Ascending aorta (tissue), 2 donors: ENCODE measurements around the gene ETNK2. TPM values are rescaled to one million over a fixed set of nuclear protein-coding genes. Genes with fewer than 3 reads are reported as not detected.

Experiments used
- DNase-seq, 2 donors: peaks; one replicate each; pipeline ENCODE4 v3.0.0-alpha.2; 2019; ENCODE audit warnings: low spot score in 2 of 2
- H3K27ac ChIP-seq, 2 donors: fragments of 200-600 bp; sonication (generic); one replicate each; pipeline ENCODE4 v1.5.1; 2016 to 2017; ENCODE audit warnings: mild to moderate bottlenecking in 1 of 2
- H3K27me3 ChIP-seq: fragments of 200-600 bp; sonication (generic); one replicate; pipeline ENCODE4 v1.5.1; 2017
- H3K36me3 ChIP-seq, 2 donors: fragments of 200-600 bp; sonication (generic); one replicate each; pipeline ENCODE4 v1.5.1; 2016
- H3K4me1 ChIP-seq, 2 donors: fragments of 200-600 bp; sonication (generic); one replicate each; pipeline ENCODE4 v1.5.1; 2016 to 2017; ENCODE audit warnings: mild to moderate bottlenecking in 1 of 2
- H3K4me3 ChIP-seq, 2 donors: fragments of 200-600 bp; sonication (generic); one replicate each; pipeline ENCODE4 v1.5.1; 2016 to 2017; ENCODE audit warnings: mild to moderate bottlenecking in 1 of 2
- H3K9me3 ChIP-seq, 2 donors: fragments of 200-600 bp; sonication (generic); one replicate each; pipeline ENCODE4 v1.5.1; 2016
- CTCF ChIP-seq, 3 experiments: fragments of 200-600 bp in 2 of 3; fragments of 450-650 bp in 1 of 3; sonication (generic) in 2 of 3; IDR thresholded peaks; one replicate each; pipeline ENCODE4 v1.5.1; 2016 to 2019; ENCODE audit warnings: antibody characterized with exemption in 3 of 3, mild to moderate bottlenecking in 1 of 3, moderate library complexity in 1 of 3
- intact Hi-C: fragments of 100-400 bp; cut with DNase I; formaldehyde crosslinking; loops from one replicate; pipeline ENCODE4 v1.15.1; 2023
- total RNA-seq: library from RNA; depleted of rRNA; stranded (reverse); fragments of >200 nt; gene quantifications from one replicate; pipeline ENCODE4 v1.1.0, GENCODE V29; 2016

ETNK2 gene
- total RNA-seq, 1 donor from 2014 or later, result 22.0 TPM

DNA sequence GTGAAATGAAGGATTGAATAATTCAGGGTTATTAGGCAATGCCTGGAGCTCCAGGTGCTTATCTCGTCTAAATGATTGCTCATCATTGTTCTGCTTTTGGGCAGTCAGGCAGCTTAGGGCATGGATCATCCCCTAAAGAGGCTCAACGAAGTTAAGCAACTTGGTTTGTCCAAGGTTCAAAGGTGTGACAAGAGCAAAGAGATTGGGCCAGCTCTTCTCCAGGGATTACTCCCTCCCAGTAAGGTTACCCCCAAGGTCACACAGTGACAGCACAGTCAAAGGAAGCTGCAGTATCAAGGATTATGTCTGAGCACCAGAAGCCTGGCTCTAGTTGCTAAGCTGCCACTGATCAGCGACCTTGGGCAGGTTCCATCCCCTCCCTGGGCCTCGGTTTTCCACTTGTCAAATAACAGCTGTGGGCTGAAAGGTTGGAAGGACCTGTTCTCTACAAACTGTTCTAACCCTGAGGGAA lies 6.8 kb downstream of the ETNK2 start:
- no peak for DNase-seq
- Histone ChIP-seq H3K9me3 (no peaks in the 10 kb centered on the region), H3K4me1 (no peaks in the 10 kb centered on the region), H3K4me3 (no peak overlapping the region), H3K27ac (no peak overlapping the region), H3K27me3 (no peaks in the 10 kb centered on the region), H3K36me3 (peaks cover 5 to 42% of the 10 kb centered on the region in 2 donors)
- TF ChIP-seq CTCF (IDR thresholded peaks at IDR 0.05), result no peak
- intact Hi-C loops, result no loop called here

DNA sequence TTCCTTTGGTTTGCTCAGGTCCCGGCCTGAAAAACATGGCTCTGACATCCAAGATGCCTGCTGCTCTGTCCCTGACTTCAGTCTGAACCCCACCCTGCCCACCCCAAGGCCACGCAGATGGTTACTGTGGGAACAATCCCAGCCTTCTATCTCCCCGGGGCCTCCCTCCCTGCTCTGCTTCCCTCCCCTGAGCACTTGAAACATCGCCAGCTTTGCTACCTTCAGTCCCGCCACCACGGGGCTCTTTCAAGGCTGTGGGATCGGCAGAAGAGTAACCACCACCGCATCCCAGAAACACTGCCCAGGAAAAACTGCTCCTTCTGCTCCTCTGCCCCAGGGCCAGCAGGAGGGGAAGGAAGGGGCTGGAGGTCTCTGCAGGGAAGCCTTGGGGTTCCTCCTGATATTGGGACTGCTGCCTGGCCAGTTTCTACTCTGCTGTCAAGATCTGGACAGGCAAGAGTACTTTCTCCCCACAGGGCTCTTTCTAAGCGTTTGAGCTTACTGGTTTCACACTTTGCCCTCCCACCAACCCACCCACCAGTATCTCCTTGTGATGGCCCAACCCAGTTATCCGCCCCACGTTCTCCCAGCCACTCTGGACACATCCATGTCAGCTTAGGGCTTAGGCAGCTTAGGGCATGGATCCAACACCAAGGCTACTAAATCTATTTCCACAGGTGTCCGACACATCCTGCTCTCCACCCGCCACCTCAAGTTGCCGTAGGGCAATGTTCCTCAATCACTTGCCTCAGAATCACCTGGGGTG lies 8.4 kb downstream of the ETNK2 start:
- no peaks in the 10 kb centered on the region for H3K27me3 ChIP-seq
- H3K9me3 ChIP-seq, result no peaks in the 10 kb centered on the region
- H3K36me3 ChIP-seq, result peaks cover 16 to 58% of the 10 kb centered on the region in 2 donors
- TF ChIP-seq CTCF (IDR thresholded peaks at IDR 0.05), result no peak
- intact Hi-C loops, result no loop called here
- no peaks in the 10 kb centered on the region for H3K4me1 ChIP-seq
- no peak for DNase-seq
- H3K4me3 ChIP-seq, result no peak overlapping the region
- no peak overlapping the region for H3K27ac ChIP-seq

GRCh38 chr1:204142032-204142974 lies 9.5 kb downstream of the ETNK2 start:
- intact Hi-C loops, result no loop called here
- no peaks in the 10 kb centered on the region for H3K27me3 ChIP-seq
- H3K27ac ChIP-seq, result no peak overlapping the region
- DNase-seq, result no peak
- no peak for TF ChIP-seq CTCF (IDR thresholded peaks at IDR 0.05)
- no peaks in the 10 kb centered on the region for H3K9me3 ChIP-seq
- peaks cover 23 to 69% of the 10 kb centered on the region in 2 donors for H3K36me3 ChIP-seq
- H3K4me1 ChIP-seq, result no peaks in the 10 kb centered on the region
- H3K4me3 ChIP-seq, result no peak overlapping the region

DNA sequence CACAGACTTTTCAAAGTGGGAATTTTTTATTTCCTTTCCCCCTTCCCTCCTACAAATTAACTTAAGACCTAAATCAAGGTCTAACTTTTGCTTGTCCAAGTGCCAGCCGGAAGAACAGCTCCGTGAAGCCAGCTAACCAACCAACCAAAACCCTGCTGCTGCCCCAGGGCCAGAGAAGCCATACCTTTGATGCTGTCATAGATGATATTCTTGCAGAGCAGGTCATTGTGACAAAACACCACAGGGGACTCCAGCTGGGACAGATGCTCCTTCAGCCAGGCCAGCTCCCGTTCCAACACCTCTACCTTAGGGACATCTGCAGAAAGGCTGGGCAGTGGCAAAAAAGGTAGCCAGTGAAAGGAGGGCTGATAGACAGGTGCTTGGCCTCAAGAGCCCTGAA lies 10.7 kb downstream of the ETNK2 start:
- intact Hi-C loops, result no loop called here
- H3K4me1 ChIP-seq, result no peaks in the 10 kb centered on the region
- DNase-seq, result no peak
- H3K27ac ChIP-seq, result no peak overlapping the region
- no peaks in the 10 kb centered on the region for H3K9me3 ChIP-seq
- H3K27me3 ChIP-seq, result no peaks in the 10 kb centered on the region
- no peak for TF ChIP-seq CTCF (IDR thresholded peaks at IDR 0.05)
- no peak overlapping the region for H3K4me3 ChIP-seq
- peaks cover 30 to 69% of the 10 kb centered on the region in 2 donors for H3K36me3 ChIP-seq

GRCh38 chr1:204139952-204140351 lies 11.9 kb downstream of the ETNK2 start:
- intact Hi-C loops, result no loop called here
- Histone ChIP-seq H3K27me3 (no peaks in the 10 kb centered on the region), H3K27ac (no peak overlapping the region), H3K9me3 (no peaks in the 10 kb centered on the region), H3K4me3 (no peak overlapping the region), H3K4me1 (no peaks in the 10 kb centered on the region), H3K36me3 (peaks cover 31 to 72% of the 10 kb centered on the region in 2 donors)
- no peak for TF ChIP-seq CTCF (IDR thresholded peaks at IDR 0.05)
- no peak for DNase-seq
